Cardiac muscle cell (in vitro differentiated cells and primary cell): ENCODE data around the gene BET1L. TPM values are rescaled to one million over a fixed set of nuclear protein-coding genes. Genes with fewer than 3 reads are reported as not detected.

ENCODE experiments used
- DNase-seq, 2 donors: peaks; one replicate each; pipeline versions ENCODE4 v3.0.0 to v3.0.0-alpha.2; 2010 to 2017; ENCODE audit warnings: low read depth in 1 of 2, low spot score in 1 of 2
- H3K27ac ChIP-seq: fragments of 200-600 bp; sonication (generic); 2 replicates; pipeline ENCODE4 v1.5.1; 2016
- H3K27me3 ChIP-seq: fragments of 200-600 bp; sonication (generic); 2 replicates; pipeline ENCODE4 v1.6.0; 2016; ENCODE audit warnings: control low read depth
- H3K36me3 ChIP-seq: fragments of 200-600 bp; sonication (generic); 2 replicates; pipeline ENCODE4 v1.5.1; 2016; ENCODE audit warnings: control low read depth
- H3K4me1 ChIP-seq: fragments of 200-600 bp; sonication (generic); 2 replicates; pipeline ENCODE4 v1.8.1; 2017; ENCODE audit warnings: low read depth, mild to moderate bottlenecking, mixed run types
- H3K4me3 ChIP-seq: fragments of 200-600 bp; sonication (generic); 2 replicates; pipeline ENCODE4 v1.5.1; 2016; ENCODE audit warnings: mild to moderate bottlenecking
- H3K9me3 ChIP-seq: fragments of 200-600 bp; sonication (generic); 2 replicates; pipeline ENCODE4 v1.5.1; 2017; ENCODE audit warnings: low read depth, mild to moderate bottlenecking, control low read depth
- polyA plus RNA-seq: library from polyadenylated mRNA; unstranded; fragments of >200 nt; fragmentation: Nextera tagmentation; extraction: Ambion mirVana; gene quantifications from 2 replicates; pipeline ENCODE4 v1.2.1, GENCODE V29; 2016
- total RNA-seq: library from RNA; depleted of rRNA; stranded (reverse); fragments of >200 nt; gene quantifications from 2 replicates; pipeline ENCODE4 v1.2.3, GENCODE V29; 2016
- TF ChIP-seq, protein P1 (sequence below): IDR thresholded peaks from 2 replicates; pipeline ENCODE4 v1.5.1; 2012; ENCODE audit warnings: low read depth, mild to moderate bottlenecking, low read length

BET1L gene
- total and polyA plus RNA-seq, 2 experiments from 2014 or later: 30.6 to 62.0 TPM

DNA sequence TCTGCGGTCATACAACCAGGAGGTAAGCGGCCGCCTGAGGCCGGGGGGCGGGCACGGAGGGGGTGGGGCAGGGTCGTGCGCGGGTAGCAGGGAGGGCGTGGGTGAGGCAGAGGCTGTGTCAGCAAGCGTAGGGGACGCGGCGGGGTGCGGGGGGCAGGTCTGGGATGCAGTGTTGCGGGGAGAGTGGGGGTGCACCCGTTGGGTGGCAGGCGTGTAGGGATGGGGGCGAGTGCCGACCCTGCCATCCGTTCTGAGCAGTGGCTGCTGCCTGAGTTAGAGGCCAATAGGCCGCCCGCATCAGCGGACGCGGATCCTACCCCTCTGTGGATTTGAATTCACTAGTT, 1.7 kb upstream of the BET1L start:
- Histone ChIP-seq H3K36me3 (peaks cover 34% of the 10 kb centered on the region), H3K4me1 (no peaks in the 10 kb centered on the region), H3K9me3 (no peaks in the 10 kb centered on the region), H3K27me3 (no peaks in the 10 kb centered on the region), H3K4me3 (peak overlapping the region; percentile 56), H3K27ac (peak overlapping the region; percentile 96)
- TF ChIP-seq, protein P1, sequence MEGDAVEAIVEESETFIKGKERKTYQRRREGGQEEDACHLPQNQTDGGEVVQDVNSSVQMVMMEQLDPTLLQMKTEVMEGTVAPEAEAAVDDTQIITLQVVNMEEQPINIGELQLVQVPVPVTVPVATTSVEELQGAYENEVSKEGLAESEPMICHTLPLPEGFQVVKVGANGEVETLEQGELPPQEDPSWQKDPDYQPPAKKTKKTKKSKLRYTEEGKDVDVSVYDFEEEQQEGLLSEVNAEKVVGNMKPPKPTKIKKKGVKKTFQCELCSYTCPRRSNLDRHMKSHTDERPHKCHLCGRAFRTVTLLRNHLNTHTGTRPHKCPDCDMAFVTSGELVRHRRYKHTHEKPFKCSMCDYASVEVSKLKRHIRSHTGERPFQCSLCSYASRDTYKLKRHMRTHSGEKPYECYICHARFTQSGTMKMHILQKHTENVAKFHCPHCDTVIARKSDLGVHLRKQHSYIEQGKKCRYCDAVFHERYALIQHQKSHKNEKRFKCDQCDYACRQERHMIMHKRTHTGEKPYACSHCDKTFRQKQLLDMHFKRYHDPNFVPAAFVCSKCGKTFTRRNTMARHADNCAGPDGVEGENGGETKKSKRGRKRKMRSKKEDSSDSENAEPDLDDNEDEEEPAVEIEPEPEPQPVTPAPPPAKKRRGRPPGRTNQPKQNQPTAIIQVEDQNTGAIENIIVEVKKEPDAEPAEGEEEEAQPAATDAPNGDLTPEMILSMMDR: no peak
- DNase-seq: peak in 1 of 2 donors; percentile 28

DNA sequence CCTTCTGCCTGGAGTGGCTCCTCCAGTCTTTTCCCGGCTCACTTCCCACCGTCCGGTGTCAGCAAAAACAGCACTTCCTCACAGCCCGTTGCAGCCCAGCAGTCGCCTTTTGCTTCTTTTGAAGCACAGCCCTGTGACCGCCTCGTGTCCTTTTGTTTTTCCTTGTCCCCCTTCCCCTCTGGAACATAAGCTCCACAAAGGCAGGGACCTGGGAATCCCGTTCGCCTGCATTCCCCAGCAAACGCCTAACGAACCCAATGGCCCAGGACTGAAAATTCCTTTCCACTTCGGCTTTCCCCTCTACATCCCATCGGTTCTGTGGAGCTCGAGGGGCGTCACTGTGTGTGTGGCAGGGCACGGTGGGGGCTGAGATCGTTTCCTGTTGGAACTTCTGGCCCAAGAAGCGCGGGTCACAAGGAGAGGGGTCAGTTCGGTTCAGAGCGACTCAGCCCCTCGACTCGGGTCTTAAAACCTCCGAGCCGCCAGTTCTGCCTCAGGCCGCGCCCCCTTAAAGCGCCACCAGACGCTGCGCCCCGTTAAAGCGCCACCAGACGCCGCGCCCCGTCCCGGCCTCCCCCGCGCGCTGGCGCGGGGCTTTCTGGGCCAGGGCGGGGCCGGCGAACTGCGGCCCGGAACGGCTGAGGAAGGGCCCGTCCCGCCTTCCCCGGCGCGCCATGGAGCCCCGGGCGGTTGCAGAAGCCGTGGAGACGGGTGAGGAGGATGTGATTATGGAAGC, 1.1 kb upstream of the BET1L start:
- DNase-seq: peak; percentile 76 to 89
- peak overlapping the region; percentile 96 for H3K27ac ChIP-seq
- peaks cover 33% of the 10 kb centered on the region for H3K36me3 ChIP-seq
- TF ChIP-seq, protein P1: no peak
- H3K4me3 ChIP-seq: peak overlapping the region; percentile 56
- no peaks in the 10 kb centered on the region for H3K9me3 ChIP-seq
- H3K27me3 ChIP-seq: no peaks in the 10 kb centered on the region
- no peaks in the 10 kb centered on the region for H3K4me1 ChIP-seq

DNA sequence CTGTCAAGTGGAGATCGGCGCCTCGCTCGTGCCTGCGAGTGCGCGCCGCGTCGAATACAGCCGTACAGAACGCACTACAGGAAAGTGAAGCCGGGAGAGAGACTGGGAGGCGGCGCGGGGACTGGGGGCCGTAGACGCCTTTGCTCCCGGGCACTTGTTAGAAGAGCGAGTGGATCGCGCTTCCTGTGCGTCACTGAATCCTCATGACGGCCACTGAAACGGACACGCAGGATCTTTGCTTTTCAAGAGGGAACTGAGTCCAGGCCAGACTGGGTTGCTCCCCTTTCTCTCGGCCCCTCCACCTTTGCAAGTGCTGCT, 623 bp upstream of the BET1L start:
- Histone ChIP-seq H3K27me3 (no peaks in the 10 kb centered on the region), H3K27ac (peak overlapping the region; percentile 96), H3K4me3 (peak overlapping the region; percentile 56), H3K4me1 (no peaks in the 10 kb centered on the region), H3K36me3 (peaks cover 27% of the 10 kb centered on the region), H3K9me3 (no peaks in the 10 kb centered on the region)
- TF ChIP-seq, protein P1: no peak
- DNase-seq: peak in 1 of 2 donors; percentile 69

DNA sequence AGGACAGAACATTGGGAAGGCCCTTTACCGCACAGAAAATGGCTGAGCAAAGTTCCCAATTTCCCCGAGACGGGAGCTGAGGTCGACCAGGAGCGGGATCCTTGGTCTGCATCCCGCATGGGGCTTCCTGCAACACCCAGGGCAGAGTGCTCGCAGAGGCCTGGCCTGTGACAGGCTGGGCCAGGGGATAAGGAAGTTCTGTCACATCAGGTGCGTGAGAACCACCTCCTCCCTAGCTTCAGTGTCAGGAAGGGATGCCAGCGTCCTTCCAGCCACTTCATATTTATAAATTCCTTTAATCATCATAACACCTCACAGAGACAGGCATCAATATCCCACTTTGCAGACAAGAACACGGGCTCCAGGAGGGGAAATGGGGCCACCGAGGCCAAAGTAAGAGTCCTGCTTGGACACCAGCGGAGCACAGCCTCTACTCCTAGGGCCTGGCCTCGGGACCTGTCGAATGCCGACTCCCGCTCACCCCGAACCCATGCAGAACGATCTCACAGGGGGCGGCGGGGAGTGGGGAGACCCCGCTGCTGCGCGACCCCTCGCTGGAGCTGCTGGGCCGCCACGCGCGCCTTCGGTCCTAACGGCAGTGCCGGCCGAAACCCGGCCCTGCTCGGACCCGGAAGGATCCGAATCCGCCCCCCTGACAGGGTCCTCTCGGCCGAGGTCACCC, 532 bp downstream of the BET1L start:
- peaks cover 17% of the 10 kb centered on the region for H3K36me3 ChIP-seq
- H3K9me3 ChIP-seq: no peaks in the 10 kb centered on the region
- H3K27ac ChIP-seq: peak overlapping the region; percentile 96
- no peaks in the 10 kb centered on the region for H3K4me1 ChIP-seq
- TF ChIP-seq, protein P1: no peak
- H3K4me3 ChIP-seq: peak overlapping the region; percentile 56
- DNase-seq: peak in 1 of 2 donors; percentile 37
- no peaks in the 10 kb centered on the region for H3K27me3 ChIP-seq

DNA sequence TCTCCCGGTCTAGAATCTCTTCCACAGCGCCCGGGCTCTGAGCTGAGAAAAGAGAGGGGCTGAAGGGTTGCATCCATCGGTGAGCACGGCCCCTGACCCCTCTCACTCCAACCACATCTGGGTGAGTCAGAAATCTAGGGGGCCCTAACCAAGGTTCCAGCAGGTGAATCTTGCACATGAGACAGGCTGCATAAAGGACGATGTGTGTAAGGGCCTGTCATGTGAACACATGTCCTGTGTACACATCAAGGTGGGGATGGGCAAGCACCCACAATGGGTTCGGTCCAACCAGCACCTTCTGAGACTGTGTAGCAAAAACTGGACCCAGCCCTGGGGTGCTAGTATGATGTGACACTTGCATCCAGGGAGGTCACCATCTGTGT, 1.2 kb downstream of the BET1L start:
- Histone ChIP-seq H3K36me3 (peaks cover 12% of the 10 kb centered on the region), H3K9me3 (no peaks in the 10 kb centered on the region), H3K4me3 (peak overlapping the region; percentile 56), H3K4me1 (no peaks in the 10 kb centered on the region), H3K27me3 (no peaks in the 10 kb centered on the region), H3K27ac (no peak overlapping the region)
- DNase-seq: no peak
- TF ChIP-seq, protein P1: no peak
